Activated CD8-positive, alpha-beta T cell treated with anti-CD3 and anti-CD28 coated beads for 36 hours (primary cell): ENCODE data around the gene POU2F1. TPM values are rescaled to one million over a fixed set of nuclear protein-coding genes. Genes with fewer than 3 reads are reported as not detected.

Source experiments
- ATAC-seq: fragments of 200-7000 bp; cut with Tn5 transposase; one replicate; pipeline ENCODE4 v1.10.0; 2021; ENCODE audit warnings: mild to moderate bottlenecking, moderate library complexity
- CTCF ChIA-PET: fragments of 350-600 bp; sonication (Branson Sonifier 250); formaldehyde crosslinking; loops from one replicate; lab custom pipeline; 2021; ENCODE audit warnings: antibody characterized with exemption; lab: Charles Lee
- POLR2A ChIA-PET: fragments of 350-600 bp; sonication (Branson Sonifier 250); formaldehyde crosslinking; loops from one replicate; lab custom pipeline; 2021; ENCODE audit warnings: antibody characterized with exemption; lab: Charles Lee
- DNase-seq: peaks from one replicate; pipeline ENCODE4 v3.0.0-alpha.2; 2020
- H3K27ac Mint-ChIP-seq: one replicate; pipeline ENCODE4 v1.8.0; 2021; ENCODE audit warnings: mild to moderate bottlenecking, mixed read lengths
- H3K27me3 Mint-ChIP-seq: one replicate; pipeline ENCODE4 v1.8.0; 2021; ENCODE audit warnings: mixed read lengths
- H3K36me3 Mint-ChIP-seq: one replicate; pipeline ENCODE4 v1.8.0; 2021; ENCODE audit warnings: low read depth, mixed read lengths
- H3K4me1 Mint-ChIP-seq: one replicate; pipeline ENCODE4 v1.8.0; 2021; ENCODE audit warnings: low read depth, mixed read lengths
- H3K4me3 Mint-ChIP-seq: one replicate; pipeline ENCODE4 v1.8.0; 2021; ENCODE audit warnings: mild to moderate bottlenecking, moderate library complexity, mixed read lengths
- H3K9me3 Mint-ChIP-seq: one replicate; pipeline ENCODE4 v1.8.0; 2021; ENCODE audit warnings: mixed read lengths
- intact Hi-C: fragments of 100-400 bp; cut with micrococcal nuclease; formaldehyde crosslinking; loops from one replicate; pipeline ENCODE4 v1.10.0; 2022
- total RNA-seq, 2 experiments: library from RNA; stranded (reverse); gene quantifications; one replicate each; pipeline ENCODE4 v1.2.3, GENCODE V29; 2021
- TF ChIP-seq, protein P1 (sequence below): fragments of 200-600 bp; IDR thresholded peaks from one replicate; pipeline ENCODE4 v1.8.0; 2022; ENCODE audit warnings: antibody characterized with exemption, mild to moderate bottlenecking

Gene POU2F1
- total RNA-seq, 2 experiments from 2014 or later = 23.6 to 24.2 TPM

- H3K4me3 Mint-ChIP-seq = no peak overlapping the region
- CTCF ChIA-PET = no interaction called here
Observed at GRCh38 chr1:167305059-167305705, 84.5 kb downstream of the POU2F1 start.

DNA sequence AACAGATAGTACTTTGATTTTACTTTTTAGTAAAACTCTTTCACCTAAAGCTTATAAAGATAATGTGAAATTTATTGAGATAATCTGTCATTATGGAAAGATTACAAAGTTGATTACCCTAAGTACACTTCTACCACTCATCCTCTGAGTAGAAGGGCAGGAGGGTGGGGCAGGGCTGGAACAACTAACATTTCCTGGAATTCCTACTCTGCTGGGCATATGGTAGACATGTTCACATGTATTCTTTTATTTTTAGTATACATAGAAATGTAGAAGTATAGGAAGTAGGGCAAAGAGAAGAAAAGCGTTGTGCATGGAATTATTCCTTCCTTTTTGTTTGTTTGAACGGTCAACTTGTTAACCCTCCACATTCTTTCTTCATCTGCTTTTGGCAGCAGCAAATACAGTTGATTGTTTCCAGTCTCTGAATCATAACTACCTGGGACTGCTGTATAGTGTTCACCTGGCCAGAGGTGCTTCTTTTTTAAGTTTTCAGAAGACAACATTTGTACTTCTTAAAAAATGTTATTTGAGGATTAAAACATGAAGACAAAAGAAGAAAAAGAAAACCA, 85.1 kb downstream of the POU2F1 start:
- intact Hi-C loops = no loop called here
- Mint-ChIP-seq H3K27ac (no peak overlapping the region), H3K4me1 (peaks cover 10% of the 10 kb centered on the region)

More at GRCh38 chr1:167305059-167305705, 84.5 kb downstream of the POU2F1 start:
- Mint-ChIP-seq H3K27me3 (no peaks in the 10 kb centered on the region), H3K4me1 (peaks cover 9% of the 10 kb centered on the region), H3K9me3 (no peaks in the 10 kb centered on the region), H3K36me3 (no peaks in the 10 kb centered on the region), H3K27ac (no peak overlapping the region)
- TF ChIP-seq, protein P1, sequence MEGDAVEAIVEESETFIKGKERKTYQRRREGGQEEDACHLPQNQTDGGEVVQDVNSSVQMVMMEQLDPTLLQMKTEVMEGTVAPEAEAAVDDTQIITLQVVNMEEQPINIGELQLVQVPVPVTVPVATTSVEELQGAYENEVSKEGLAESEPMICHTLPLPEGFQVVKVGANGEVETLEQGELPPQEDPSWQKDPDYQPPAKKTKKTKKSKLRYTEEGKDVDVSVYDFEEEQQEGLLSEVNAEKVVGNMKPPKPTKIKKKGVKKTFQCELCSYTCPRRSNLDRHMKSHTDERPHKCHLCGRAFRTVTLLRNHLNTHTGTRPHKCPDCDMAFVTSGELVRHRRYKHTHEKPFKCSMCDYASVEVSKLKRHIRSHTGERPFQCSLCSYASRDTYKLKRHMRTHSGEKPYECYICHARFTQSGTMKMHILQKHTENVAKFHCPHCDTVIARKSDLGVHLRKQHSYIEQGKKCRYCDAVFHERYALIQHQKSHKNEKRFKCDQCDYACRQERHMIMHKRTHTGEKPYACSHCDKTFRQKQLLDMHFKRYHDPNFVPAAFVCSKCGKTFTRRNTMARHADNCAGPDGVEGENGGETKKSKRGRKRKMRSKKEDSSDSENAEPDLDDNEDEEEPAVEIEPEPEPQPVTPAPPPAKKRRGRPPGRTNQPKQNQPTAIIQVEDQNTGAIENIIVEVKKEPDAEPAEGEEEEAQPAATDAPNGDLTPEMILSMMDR = no peak
- ATAC-seq (no peak), DNase-seq (no peak)
- POLR2A ChIA-PET = interaction anchor here (0.6 kb wide), 1 partner anchor 10 kb away, joined by 3 read pairs; no protein-coding TSS in a partner anchor
- intact Hi-C loops = no loop called here

DNA sequence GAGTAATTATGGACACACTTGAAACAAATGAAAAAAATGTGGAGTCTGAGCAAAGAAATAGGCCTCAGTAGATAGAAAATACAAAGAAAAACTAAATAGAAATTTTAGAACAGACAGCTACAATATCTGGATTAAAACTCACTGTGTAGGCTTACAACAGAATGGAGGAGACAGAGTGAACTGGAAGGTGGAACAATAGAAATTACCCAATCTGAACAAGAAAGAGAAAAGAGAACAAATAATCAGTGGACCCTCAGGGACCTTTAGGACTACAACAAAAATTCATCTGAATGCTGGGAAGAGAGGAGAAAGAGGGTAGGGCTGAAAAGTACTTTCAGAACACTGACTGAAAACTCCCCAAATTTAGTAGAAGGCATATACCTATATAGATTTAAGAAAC, 90.0 kb downstream of the POU2F1 start:
- Mint-ChIP-seq H3K36me3 (peaks cover 19% of the 10 kb centered on the region), H3K27ac (no peak overlapping the region), H3K4me3 (no peak overlapping the region), H3K4me1 (peaks cover 19% of the 10 kb centered on the region), H3K27me3 (no peaks in the 10 kb centered on the region), H3K9me3 (peaks cover 5% of the 10 kb centered on the region)
- no peak for DNase-seq
- TF ChIP-seq, protein P1 = no peak
- intact Hi-C loops = no loop called here
- no peak for ATAC-seq
- ChIA-PET POLR2A (no interaction called here), CTCF (no interaction called here)

More for the DNA sequence above, 85.1 kb downstream of the POU2F1 start:
- CTCF ChIA-PET = no interaction called here
- POLR2A ChIA-PET = no interaction called here
- DNase-seq (no peak), ATAC-seq (no peak)
- Mint-ChIP-seq H3K27me3 (no peaks in the 10 kb centered on the region), H3K36me3 (no peaks in the 10 kb centered on the region), H3K4me3 (no peak overlapping the region), H3K9me3 (no peaks in the 10 kb centered on the region)
- TF ChIP-seq, protein P1 = no peak

DNA sequence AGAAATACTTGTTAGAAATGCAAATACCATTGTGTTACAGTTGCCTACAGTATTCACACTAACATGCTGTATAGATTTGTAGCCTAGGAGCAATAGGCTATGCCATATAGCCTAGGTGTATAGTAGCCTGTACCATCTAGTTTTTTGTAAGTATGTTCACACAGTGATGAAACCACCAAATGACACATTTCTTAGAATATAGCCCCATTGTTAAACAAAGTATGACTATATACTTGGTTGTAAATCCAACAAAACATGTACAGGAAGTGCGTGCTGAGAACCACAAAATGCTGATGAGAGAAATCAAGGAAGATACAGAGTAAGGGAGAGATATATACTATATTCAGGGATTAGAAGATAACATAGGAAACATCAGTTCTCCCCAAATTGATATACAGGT, 92.2 kb downstream of the POU2F1 start:
- Mint-ChIP-seq H3K27me3 (no peaks in the 10 kb centered on the region), H3K27ac (peak overlapping the region; percentile 27), H3K4me3 (no peak overlapping the region), H3K4me1 (peaks cover 12% of the 10 kb centered on the region), H3K9me3 (peaks cover 16% of the 10 kb centered on the region), H3K36me3 (peaks cover 32% of the 10 kb centered on the region)
- CTCF ChIA-PET = interaction anchor here (1.6 kb wide), 1 partner anchor 9 kb away, joined by 3 read pairs; no protein-coding TSS in a partner anchor
- POLR2A ChIA-PET = no interaction called here
- ATAC-seq (peak; percentile 89), DNase-seq (no peak)
- intact Hi-C loops = no loop called here
- TF ChIP-seq, protein P1 = no peak

GRCh38 chr1:167314671-167315070, 94.0 kb downstream of the POU2F1 start:
- H3K36me3 Mint-ChIP-seq = peaks cover 49% of the 10 kb centered on the region
- peaks cover 12% of the 10 kb centered on the region for H3K4me1 Mint-ChIP-seq
- H3K9me3 Mint-ChIP-seq = peaks cover 29% of the 10 kb centered on the region
- intact Hi-C loops = no loop called here
- H3K27ac Mint-ChIP-seq = no peak overlapping the region
- no peak overlapping the region for H3K4me3 Mint-ChIP-seq
- ChIA-PET CTCF (interaction anchor here (1.0 to 1.2 kb wide), 2 partner anchors 14 to 47 kb away, joined by 3 to 4 read pairs; no protein-coding TSS in a partner anchor), POLR2A (no interaction called here)
- TF ChIP-seq, protein P1 = no peak
- no peak for DNase-seq
- no peak for ATAC-seq
- H3K27me3 Mint-ChIP-seq = no peaks in the 10 kb centered on the region
